Glutamatergic neuron (in vitro differentiated cells): ENCODE measurements around the gene SCN1B. TPM values are rescaled to one million over a fixed set of nuclear protein-coding genes. Genes with fewer than 3 reads are reported as not detected.

Experiments used
- DNase-seq: peaks from one replicate; pipeline ENCODE4 v3.0.0; 2022
- H3K27ac Mint-ChIP-seq: one replicate; pipeline ENCODE4 v1.8.0; 2020; ENCODE audit warnings: mild to moderate bottlenecking, mixed read lengths, inconsistent platforms; ENCODE audit not compliant: unreplicated experiment
- H3K27me3 Mint-ChIP-seq: one replicate; pipeline ENCODE4 v1.8.0; 2020; ENCODE audit warnings: mild to moderate bottlenecking, moderate library complexity, mixed read lengths, inconsistent platforms; ENCODE audit not compliant: unreplicated experiment
- H3K36me3 Mint-ChIP-seq: one replicate; pipeline ENCODE4 v1.8.0; 2020; ENCODE audit warnings: mild to moderate bottlenecking, mixed read lengths, inconsistent platforms; ENCODE audit not compliant: unreplicated experiment
- H3K4me1 Mint-ChIP-seq: one replicate; pipeline ENCODE4 v1.8.0; 2020; ENCODE audit warnings: mild to moderate bottlenecking, low read depth, mixed read lengths, inconsistent platforms; ENCODE audit not compliant: unreplicated experiment
- H3K4me3 Mint-ChIP-seq: one replicate; pipeline ENCODE4 v1.8.0; 2020; ENCODE audit warnings: mild to moderate bottlenecking, mixed read lengths, inconsistent platforms; ENCODE audit not compliant: unreplicated experiment
- H3K9me3 Mint-ChIP-seq: one replicate; pipeline ENCODE4 v1.8.0; 2020; ENCODE audit warnings: mild to moderate bottlenecking, moderate library complexity, mixed read lengths, inconsistent platforms; ENCODE audit not compliant: unreplicated experiment
- CTCF ChIP-seq: fragments of 200-600 bp; sonication (generic); IDR thresholded peaks from one replicate; pipeline ENCODE4 v1.5.0; 2021; ENCODE audit not compliant: partially characterized antibody, unreplicated experiment
- total RNA-seq: library from RNA; stranded (reverse); fragmentation: NEBNext Ultra II Directional; extraction: Animal tissue kit (Norgen Biotek cat#: 25700); gene quantifications from one replicate; pipeline ENCODE4 v1.2.1, GENCODE V29; 2021; ENCODE audit not compliant: unreplicated experiment

SCN1B gene
- total RNA-seq, 1 donor from 2014 or later = 12.0 TPM

GRCh38 chr19:35021016-35021415 lies 9.3 kb upstream of the SCN1B start:
- no peak for DNase-seq
- TF ChIP-seq CTCF = no peak
- peak overlapping the region; percentile 52 for H3K4me3 Mint-ChIP-seq
- H3K4me1 Mint-ChIP-seq = no peaks in the 10 kb centered on the region
- peaks cover 10% of the 10 kb centered on the region for H3K36me3 Mint-ChIP-seq
- H3K27me3 Mint-ChIP-seq = peaks cover 5% of the 10 kb centered on the region
- peak overlapping the region; percentile 69 for H3K27ac Mint-ChIP-seq
- H3K9me3 Mint-ChIP-seq = peaks cover 8% of the 10 kb centered on the region

DNA sequence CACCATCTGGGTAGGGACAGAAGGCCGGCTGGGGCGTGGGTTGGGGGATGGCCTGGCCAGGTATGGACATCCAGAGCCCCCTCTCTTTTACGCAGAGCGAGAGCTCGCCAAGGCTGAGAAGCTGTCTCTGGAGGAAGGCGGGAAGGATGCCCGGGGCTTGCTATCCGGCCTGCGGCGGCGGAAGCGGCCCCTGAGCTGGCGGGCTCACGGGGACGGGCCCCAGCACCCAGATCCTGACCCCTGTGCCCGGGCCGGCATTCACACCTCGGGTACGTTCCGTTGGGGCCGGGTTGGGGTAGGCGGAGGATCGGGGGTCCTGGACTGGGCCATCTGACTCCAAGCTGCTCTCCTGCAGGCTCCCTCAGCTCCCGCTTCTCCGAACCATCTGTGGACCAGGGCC lies 8.7 kb upstream of the SCN1B start:
- Mint-ChIP-seq H3K27me3 (peaks cover 5% of the 10 kb centered on the region), H3K4me1 (no peaks in the 10 kb centered on the region), H3K27ac (no peak overlapping the region), H3K4me3 (no peak overlapping the region), H3K9me3 (peaks cover 8% of the 10 kb centered on the region), H3K36me3 (peaks cover 10% of the 10 kb centered on the region)
- TF ChIP-seq CTCF = no peak
- no peak for DNase-seq

DNA sequence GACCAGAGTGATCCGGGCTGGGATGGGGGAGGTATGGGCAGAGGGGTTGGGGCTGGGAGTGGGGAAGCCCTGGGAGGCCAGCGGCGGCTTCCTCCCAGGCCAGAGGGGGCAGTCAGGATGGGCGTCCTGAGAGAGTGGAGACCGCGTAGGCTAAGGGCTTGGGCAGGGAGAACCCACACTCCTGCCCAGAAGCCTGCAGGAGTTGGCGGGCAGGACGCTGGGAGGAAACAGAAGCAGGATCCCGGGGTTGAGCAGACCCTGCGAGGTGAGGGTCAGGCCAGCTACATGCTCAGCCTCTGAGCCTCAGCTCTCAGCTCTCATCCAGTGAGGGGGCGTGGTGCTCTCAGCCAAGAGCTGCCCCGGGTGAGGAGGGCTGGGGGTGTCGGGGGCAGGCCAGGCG lies 7.8 kb upstream of the SCN1B start:
- Mint-ChIP-seq H3K4me1 (no peaks in the 10 kb centered on the region), H3K27ac (no peak overlapping the region), H3K27me3 (peaks cover 5% of the 10 kb centered on the region), H3K4me3 (no peak overlapping the region), H3K36me3 (peaks cover 14% of the 10 kb centered on the region), H3K9me3 (peaks cover 8% of the 10 kb centered on the region)
- TF ChIP-seq CTCF = no peak
- DNase-seq = no peak

- peaks cover 14% of the 10 kb centered on the region for H3K36me3 Mint-ChIP-seq
- H3K27ac Mint-ChIP-seq = no peak overlapping the region
- no peak for DNase-seq
- H3K4me3 Mint-ChIP-seq = no peak overlapping the region
- peaks cover 5% of the 10 kb centered on the region for H3K9me3 Mint-ChIP-seq
- peaks cover 5% of the 10 kb centered on the region for H3K27me3 Mint-ChIP-seq
- TF ChIP-seq CTCF = no peak
- H3K4me1 Mint-ChIP-seq = no peaks in the 10 kb centered on the region
These were observed 6.8 kb upstream of the SCN1B start for GRCh38 chr19:35023428-35023827.

DNA sequence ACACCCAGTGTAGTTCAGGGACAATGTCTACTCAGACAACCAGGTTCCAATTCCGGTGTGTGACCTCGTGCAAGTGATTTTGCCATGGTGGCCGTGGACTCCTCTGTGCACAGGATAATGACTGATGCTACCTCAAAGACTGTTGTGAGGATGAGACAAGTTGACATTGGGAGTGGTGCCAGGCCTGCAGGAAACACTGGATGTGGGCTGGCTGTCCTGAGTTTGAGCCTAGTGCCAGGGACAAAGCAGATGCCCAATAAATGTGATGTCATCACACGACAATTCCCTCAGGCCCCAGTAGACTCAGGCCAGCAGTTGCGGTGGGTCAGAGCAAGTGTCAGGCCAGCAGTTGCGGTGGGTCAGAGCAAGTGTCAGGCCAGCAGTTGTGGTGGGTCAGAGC lies 6.2 kb upstream of the SCN1B start:
- Mint-ChIP-seq H3K9me3 (peaks cover 5% of the 10 kb centered on the region), H3K4me1 (no peaks in the 10 kb centered on the region), H3K36me3 (peaks cover 14% of the 10 kb centered on the region), H3K4me3 (no peak overlapping the region), H3K27me3 (peaks cover 5% of the 10 kb centered on the region), H3K27ac (no peak overlapping the region)
- no peak for DNase-seq
- TF ChIP-seq CTCF = no peak
